ENCODE measurements around the gene CRIP2. TPM values are rescaled to one million over a fixed set of nuclear protein-coding genes. Genes with fewer than 3 reads are reported as not detected.

The CRIP2 gene
- polyA plus RNA-seq, 1 donor from 2014 or later: 214 TPM

DNA sequence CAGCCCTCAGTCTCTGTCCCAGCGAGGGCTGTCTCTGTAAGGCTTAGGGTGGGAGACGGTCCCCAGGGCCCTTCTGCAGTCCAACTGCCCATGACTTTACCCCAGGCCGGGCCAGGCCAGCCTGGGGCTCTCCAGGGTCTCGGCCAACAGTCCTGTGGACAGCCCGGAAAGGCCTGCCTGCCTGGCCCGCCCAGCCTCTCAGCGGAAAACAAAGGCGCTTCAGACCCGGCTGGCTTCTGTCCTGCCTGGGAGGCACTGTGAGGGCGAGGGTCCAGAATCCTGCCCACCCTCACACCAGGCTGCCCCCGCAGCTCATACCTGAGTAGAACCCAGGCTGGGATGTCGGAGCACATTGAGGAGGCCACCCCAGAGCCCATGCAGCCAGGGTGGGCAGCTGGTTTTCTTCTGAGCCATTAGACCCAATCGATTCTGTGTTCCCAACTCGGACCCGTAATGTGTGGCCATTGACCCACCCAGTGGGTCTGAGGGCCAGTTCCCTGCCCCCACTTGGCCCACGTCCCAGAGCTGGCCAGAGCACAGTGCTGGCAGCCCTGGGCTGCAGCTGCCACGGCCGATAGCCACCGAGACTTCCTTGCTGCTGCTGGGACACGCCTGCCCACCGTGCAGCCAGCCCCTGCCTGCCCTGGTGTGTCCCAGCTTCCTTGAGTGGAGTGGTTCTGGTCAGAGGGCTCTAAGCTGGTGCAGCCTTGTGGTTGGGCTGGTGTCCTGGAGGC is 1.6 kb downstream of the CRIP2 start:
- H3K36me3 ChIP-seq (ENCODE audit: insufficient read depth, low read length): no peaks in the 10 kb centered on the region
- H3F3A ChIP-seq (ENCODE audit: insufficient read depth, low read length, poor library complexity, severe bottlenecking): no peaks in the 10 kb centered on the region
- peaks cover 28% of the 10 kb centered on the region for H3K79me2 ChIP-seq (replicated peaks; ENCODE audit: insufficient read depth, low read length)
- no peak overlapping the region for H2AFZ ChIP-seq (ENCODE audit: low read depth, low read length)
- H3K4me2 ChIP-seq (ENCODE audit: low read length): peak overlapping the region; percentile 82
- no peaks in the 10 kb centered on the region for H4K20me1 ChIP-seq (ENCODE audit: insufficient read depth)
- H3K27ac ChIP-seq (ENCODE audit: low read length): peak overlapping the region; percentile 45
- H3K9me3 ChIP-seq (ENCODE audit: low read length): no peaks in the 10 kb centered on the region
- peak overlapping the region; percentile 87 for H3K9ac ChIP-seq (ENCODE audit: low read length)
- H3K27me3 ChIP-seq (ENCODE audit: insufficient read depth, low read depth, low read length): no peaks in the 10 kb centered on the region
- TF ChIP-seq EZH2 (IDR thresholded peaks at IDR 0.05; ENCODE audit: borderline replicate concordance, insufficient read depth, low read length, poor library complexity, severe bottlenecking) (no peak), POLR2AphosphoS5 (IDR thresholded peaks at IDR 0.05) (no peak), EP300 (conservative IDR thresholded peaks at IDR 0.05; ENCODE audit: poor library complexity, severe bottlenecking) (no peak), RAD21 (conservative IDR thresholded peaks at IDR 0.05) (no peak), MXI1 (conservative IDR thresholded peaks at IDR 0.05; ENCODE audit: poor library complexity, severe bottlenecking) (no peak), TAF1 (IDR thresholded peaks at IDR 0.05; ENCODE audit: low read depth) (no peak), SMC3 (conservative IDR thresholded peaks at IDR 0.05; ENCODE audit: poor library complexity) (no peak)
- TF ChIP-seq, protein P1, sequence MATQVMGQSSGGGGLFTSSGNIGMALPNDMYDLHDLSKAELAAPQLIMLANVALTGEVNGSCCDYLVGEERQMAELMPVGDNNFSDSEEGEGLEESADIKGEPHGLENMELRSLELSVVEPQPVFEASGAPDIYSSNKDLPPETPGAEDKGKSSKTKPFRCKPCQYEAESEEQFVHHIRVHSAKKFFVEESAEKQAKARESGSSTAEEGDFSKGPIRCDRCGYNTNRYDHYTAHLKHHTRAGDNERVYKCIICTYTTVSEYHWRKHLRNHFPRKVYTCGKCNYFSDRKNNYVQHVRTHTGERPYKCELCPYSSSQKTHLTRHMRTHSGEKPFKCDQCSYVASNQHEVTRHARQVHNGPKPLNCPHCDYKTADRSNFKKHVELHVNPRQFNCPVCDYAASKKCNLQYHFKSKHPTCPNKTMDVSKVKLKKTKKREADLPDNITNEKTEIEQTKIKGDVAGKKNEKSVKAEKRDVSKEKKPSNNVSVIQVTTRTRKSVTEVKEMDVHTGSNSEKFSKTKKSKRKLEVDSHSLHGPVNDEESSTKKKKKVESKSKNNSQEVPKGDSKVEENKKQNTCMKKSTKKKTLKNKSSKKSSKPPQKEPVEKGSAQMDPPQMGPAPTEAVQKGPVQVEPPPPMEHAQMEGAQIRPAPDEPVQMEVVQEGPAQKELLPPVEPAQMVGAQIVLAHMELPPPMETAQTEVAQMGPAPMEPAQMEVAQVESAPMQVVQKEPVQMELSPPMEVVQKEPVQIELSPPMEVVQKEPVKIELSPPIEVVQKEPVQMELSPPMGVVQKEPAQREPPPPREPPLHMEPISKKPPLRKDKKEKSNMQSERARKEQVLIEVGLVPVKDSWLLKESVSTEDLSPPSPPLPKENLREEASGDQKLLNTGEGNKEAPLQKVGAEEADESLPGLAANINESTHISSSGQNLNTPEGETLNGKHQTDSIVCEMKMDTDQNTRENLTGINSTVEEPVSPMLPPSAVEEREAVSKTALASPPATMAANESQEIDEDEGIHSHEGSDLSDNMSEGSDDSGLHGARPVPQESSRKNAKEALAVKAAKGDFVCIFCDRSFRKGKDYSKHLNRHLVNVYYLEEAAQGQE (IDR thresholded peaks at IDR 0.05; ENCODE audit: borderline replicate concordance): no peak
- TF ChIP-seq, protein P2, sequence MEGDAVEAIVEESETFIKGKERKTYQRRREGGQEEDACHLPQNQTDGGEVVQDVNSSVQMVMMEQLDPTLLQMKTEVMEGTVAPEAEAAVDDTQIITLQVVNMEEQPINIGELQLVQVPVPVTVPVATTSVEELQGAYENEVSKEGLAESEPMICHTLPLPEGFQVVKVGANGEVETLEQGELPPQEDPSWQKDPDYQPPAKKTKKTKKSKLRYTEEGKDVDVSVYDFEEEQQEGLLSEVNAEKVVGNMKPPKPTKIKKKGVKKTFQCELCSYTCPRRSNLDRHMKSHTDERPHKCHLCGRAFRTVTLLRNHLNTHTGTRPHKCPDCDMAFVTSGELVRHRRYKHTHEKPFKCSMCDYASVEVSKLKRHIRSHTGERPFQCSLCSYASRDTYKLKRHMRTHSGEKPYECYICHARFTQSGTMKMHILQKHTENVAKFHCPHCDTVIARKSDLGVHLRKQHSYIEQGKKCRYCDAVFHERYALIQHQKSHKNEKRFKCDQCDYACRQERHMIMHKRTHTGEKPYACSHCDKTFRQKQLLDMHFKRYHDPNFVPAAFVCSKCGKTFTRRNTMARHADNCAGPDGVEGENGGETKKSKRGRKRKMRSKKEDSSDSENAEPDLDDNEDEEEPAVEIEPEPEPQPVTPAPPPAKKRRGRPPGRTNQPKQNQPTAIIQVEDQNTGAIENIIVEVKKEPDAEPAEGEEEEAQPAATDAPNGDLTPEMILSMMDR (IDR thresholded peaks at IDR 0.05; ENCODE audit: poor library complexity, severe bottlenecking): no peak
- peak overlapping the region; percentile 96 for H3K4me3 ChIP-seq (ENCODE audit: low read length)
- no peaks in the 10 kb centered on the region for H3K9me2 ChIP-seq (ENCODE audit: insufficient read depth, low read length)

DNA sequence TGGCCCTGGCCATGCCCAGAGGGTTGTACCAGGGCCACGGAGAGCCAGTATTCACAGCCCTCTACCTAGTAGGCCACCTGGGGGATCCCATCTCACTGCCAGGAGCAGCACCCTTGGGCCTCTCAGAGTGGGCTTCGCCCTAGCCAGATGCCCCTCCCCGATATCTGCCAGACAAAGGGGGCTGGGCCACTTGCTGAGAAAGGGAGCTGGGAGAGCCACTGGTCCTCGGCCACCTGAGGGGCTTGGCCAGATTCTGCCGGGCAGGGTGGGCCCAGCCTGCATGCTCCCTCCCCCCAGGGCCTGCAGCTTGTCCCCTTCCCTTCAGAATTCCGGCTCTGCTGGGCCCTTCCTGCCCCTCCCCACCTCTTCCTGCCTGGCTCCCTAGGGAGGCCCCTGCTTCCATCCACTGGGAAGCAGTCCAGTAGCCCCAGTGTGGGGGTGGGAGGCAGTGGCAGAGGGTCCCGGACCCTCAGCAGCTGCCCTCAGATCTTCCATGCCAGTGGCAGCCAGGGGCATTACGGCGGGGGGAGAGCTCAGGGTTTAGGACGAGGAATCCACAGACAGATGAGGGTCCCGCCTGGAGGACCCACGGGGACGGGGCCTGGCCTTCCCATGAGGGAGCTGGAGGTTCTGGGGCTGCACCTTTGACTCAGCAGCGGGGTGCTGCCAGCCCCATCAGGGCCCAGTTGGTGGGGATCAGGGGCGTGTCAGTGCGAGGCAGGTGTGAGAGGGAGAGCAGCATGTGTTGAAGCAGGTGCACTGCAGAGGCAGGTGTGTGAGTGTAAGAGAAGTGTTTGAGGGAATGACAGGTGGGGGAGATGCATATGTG is 2.4 kb downstream of the CRIP2 start:
- peak overlapping the region; percentile 87 for H3K9ac ChIP-seq (ENCODE audit: low read length)

More for the DNA sequence above, 2.4 kb downstream of the CRIP2 start:
- Histone ChIP-seq H3K27me3 (ENCODE audit: insufficient read depth, low read depth, low read length) (no peaks in the 10 kb centered on the region), H3K9me3 (ENCODE audit: low read length) (no peaks in the 10 kb centered on the region), H3F3A (ENCODE audit: insufficient read depth, low read length, poor library complexity, severe bottlenecking) (no peaks in the 10 kb centered on the region), H3K36me3 (ENCODE audit: insufficient read depth, low read length) (no peaks in the 10 kb centered on the region), H3K79me2 (replicated peaks; ENCODE audit: insufficient read depth, low read length) (peaks cover 28% of the 10 kb centered on the region), H4K20me1 (ENCODE audit: insufficient read depth) (no peaks in the 10 kb centered on the region), H3K27ac (ENCODE audit: low read length) (no peak overlapping the region), H2AFZ (ENCODE audit: low read depth, low read length) (no peak overlapping the region), H3K4me2 (ENCODE audit: low read length) (peak overlapping the region; percentile 82), H3K9me2 (ENCODE audit: insufficient read depth, low read length) (no peaks in the 10 kb centered on the region), H3K4me3 (ENCODE audit: low read length) (peak overlapping the region; percentile 96)
- no peak for TF ChIP-seq TAF1 (IDR thresholded peaks at IDR 0.05; ENCODE audit: low read depth)
- no peak for TF ChIP-seq MXI1 (conservative IDR thresholded peaks at IDR 0.05; ENCODE audit: poor library complexity, severe bottlenecking)
- no peak for TF ChIP-seq EP300 (conservative IDR thresholded peaks at IDR 0.05; ENCODE audit: poor library complexity, severe bottlenecking)
- TF ChIP-seq, protein P1 (IDR thresholded peaks at IDR 0.05; ENCODE audit: borderline replicate concordance): no peak
- TF ChIP-seq, protein P2 (IDR thresholded peaks at IDR 0.05; ENCODE audit: poor library complexity, severe bottlenecking): no peak
- TF ChIP-seq RAD21 (conservative IDR thresholded peaks at IDR 0.05): no peak
- no peak for TF ChIP-seq POLR2AphosphoS5 (IDR thresholded peaks at IDR 0.05)
- TF ChIP-seq EZH2 (IDR thresholded peaks at IDR 0.05; ENCODE audit: borderline replicate concordance, insufficient read depth, low read length, poor library complexity, severe bottlenecking): no peak
- TF ChIP-seq SMC3 (conservative IDR thresholded peaks at IDR 0.05; ENCODE audit: poor library complexity): no peak

All from neural cell (in vitro differentiated cells).